Measurements from ENCODE around the gene LMTK3. TPM values are rescaled to one million over a fixed set of nuclear protein-coding genes. Genes with fewer than 3 reads are reported as not detected.

The LMTK3 gene
- polyA plus RNA-seq, 1 donor from 2014 or later, result 8.1 TPM

DNA sequence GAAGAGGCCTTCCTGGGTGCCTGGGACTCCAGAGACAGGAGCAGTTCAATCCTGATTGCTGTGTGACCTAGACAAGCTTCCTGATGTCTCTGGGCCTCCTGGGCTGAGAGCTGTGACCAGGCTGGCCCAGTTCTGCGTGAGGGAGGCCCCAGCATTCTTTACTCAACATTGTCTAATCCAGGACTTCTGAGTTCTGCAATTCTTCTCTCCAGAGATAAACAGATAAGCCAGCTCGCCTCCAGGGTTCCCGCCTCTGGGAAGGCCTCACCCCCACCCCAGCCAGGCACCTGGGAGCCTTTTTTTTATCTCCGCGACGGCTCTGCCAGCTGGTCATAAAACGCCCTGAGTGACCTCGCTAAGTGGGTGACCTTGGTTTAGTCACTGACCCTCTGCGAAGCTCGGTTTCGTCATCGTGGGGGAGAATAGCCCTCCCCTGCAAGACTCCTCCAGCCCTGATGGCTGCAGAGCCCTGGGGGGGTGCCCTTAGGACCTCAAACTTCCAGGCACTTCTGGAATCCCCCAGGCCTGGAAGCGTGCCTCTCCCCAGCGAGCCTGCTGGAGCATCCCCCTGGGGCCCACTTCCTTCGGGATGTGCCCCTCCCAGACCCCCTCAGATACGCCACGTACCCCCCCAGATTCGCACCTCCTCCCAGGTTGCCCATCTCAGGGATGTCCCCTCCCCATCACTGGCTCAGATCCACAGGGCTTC is 42.2 kb upstream of the LMTK3 start:
- Histone ChIP-seq H3K4me3 (ENCODE audit: low read length) (no peak overlapping the region), H3K36me3 (ENCODE audit: insufficient read depth, low read length) (no peaks in the 10 kb centered on the region)

DNA sequence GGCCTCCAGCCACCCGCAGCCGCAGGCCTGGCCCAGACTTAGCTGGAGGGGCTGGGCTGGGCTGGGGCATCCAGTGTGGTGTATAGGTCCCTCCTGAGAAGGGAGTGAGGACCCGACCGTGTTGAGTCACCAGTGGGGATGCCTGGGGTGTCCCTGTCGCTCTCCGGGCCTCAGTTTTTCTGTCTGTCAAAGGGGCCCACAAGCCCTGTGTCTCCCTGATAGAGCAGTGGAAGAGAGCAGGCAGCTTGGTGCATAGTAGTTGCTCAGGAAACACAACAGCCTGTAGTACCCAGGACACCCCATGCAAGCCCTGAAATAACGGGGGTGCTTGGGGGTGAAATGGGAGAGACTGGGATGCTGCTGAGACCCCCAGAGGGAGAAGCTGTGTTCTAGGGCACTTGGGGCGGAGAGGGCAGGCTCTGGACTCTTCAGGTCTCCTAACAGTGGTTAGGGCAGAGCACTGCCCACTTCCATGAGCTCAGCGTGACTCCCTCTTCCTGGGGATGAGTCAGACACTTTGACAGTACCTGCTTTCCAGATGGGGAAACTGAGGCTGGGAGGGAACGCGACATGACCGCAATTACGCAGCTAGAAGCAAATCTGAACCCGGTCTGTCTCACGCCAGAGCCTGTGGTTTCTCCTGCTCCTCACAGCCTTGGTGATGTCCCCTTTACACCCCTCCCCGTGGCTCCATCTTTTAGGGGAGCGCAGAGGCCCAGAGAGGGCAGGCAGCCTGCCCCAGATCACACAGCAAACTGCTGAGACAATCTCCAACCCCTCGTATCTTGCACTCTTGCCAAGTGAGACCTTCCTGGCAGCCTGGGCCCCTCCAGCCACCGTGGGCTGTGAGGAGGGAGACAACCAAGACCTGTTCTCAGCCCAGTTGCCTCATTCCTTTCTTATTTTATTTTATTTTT is 41.0 kb upstream of the LMTK3 start:
- Histone ChIP-seq H3F3A (ENCODE audit: insufficient read depth, low read length, poor library complexity, severe bottlenecking) (no peaks in the 10 kb centered on the region), H2AFZ (ENCODE audit: low read depth, low read length) (no peak overlapping the region), H3K9ac (ENCODE audit: low read length) (no peak overlapping the region), H3K27me3 (ENCODE audit: insufficient read depth, low read depth, low read length) (no peaks in the 10 kb centered on the region), H3K79me2 (replicated peaks; ENCODE audit: insufficient read depth, low read length) (no peaks in the 10 kb centered on the region), H3K4me2 (ENCODE audit: low read length) (no peak overlapping the region), H3K36me3 (ENCODE audit: insufficient read depth, low read length) (no peaks in the 10 kb centered on the region), H4K20me1 (ENCODE audit: insufficient read depth) (no peaks in the 10 kb centered on the region), H3K27ac (ENCODE audit: low read length) (no peak overlapping the region), H3K4me3 (ENCODE audit: low read length) (no peak overlapping the region), H3K9me2 (ENCODE audit: insufficient read depth, low read length) (no peaks in the 10 kb centered on the region), H3K9me3 (ENCODE audit: low read length) (no peaks in the 10 kb centered on the region)
- TF ChIP-seq SMC3 (conservative IDR thresholded peaks at IDR 0.05; ENCODE audit: poor library complexity) (no peak), RAD21 (conservative IDR thresholded peaks at IDR 0.05) (no peak), MXI1 (conservative IDR thresholded peaks at IDR 0.05; ENCODE audit: poor library complexity, severe bottlenecking) (no peak), POLR2AphosphoS5 (IDR thresholded peaks at IDR 0.05) (no peak), TAF1 (IDR thresholded peaks at IDR 0.05; ENCODE audit: low read depth) (no peak), EZH2 (IDR thresholded peaks at IDR 0.05; ENCODE audit: borderline replicate concordance, insufficient read depth, low read length, poor library complexity, severe bottlenecking) (no peak), EP300 (conservative IDR thresholded peaks at IDR 0.05; ENCODE audit: poor library complexity, severe bottlenecking) (no peak)
- TF ChIP-seq, protein P1, sequence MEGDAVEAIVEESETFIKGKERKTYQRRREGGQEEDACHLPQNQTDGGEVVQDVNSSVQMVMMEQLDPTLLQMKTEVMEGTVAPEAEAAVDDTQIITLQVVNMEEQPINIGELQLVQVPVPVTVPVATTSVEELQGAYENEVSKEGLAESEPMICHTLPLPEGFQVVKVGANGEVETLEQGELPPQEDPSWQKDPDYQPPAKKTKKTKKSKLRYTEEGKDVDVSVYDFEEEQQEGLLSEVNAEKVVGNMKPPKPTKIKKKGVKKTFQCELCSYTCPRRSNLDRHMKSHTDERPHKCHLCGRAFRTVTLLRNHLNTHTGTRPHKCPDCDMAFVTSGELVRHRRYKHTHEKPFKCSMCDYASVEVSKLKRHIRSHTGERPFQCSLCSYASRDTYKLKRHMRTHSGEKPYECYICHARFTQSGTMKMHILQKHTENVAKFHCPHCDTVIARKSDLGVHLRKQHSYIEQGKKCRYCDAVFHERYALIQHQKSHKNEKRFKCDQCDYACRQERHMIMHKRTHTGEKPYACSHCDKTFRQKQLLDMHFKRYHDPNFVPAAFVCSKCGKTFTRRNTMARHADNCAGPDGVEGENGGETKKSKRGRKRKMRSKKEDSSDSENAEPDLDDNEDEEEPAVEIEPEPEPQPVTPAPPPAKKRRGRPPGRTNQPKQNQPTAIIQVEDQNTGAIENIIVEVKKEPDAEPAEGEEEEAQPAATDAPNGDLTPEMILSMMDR (IDR thresholded peaks at IDR 0.05; ENCODE audit: poor library complexity, severe bottlenecking), result no peak
- TF ChIP-seq, protein P2, sequence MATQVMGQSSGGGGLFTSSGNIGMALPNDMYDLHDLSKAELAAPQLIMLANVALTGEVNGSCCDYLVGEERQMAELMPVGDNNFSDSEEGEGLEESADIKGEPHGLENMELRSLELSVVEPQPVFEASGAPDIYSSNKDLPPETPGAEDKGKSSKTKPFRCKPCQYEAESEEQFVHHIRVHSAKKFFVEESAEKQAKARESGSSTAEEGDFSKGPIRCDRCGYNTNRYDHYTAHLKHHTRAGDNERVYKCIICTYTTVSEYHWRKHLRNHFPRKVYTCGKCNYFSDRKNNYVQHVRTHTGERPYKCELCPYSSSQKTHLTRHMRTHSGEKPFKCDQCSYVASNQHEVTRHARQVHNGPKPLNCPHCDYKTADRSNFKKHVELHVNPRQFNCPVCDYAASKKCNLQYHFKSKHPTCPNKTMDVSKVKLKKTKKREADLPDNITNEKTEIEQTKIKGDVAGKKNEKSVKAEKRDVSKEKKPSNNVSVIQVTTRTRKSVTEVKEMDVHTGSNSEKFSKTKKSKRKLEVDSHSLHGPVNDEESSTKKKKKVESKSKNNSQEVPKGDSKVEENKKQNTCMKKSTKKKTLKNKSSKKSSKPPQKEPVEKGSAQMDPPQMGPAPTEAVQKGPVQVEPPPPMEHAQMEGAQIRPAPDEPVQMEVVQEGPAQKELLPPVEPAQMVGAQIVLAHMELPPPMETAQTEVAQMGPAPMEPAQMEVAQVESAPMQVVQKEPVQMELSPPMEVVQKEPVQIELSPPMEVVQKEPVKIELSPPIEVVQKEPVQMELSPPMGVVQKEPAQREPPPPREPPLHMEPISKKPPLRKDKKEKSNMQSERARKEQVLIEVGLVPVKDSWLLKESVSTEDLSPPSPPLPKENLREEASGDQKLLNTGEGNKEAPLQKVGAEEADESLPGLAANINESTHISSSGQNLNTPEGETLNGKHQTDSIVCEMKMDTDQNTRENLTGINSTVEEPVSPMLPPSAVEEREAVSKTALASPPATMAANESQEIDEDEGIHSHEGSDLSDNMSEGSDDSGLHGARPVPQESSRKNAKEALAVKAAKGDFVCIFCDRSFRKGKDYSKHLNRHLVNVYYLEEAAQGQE (IDR thresholded peaks at IDR 0.05; ENCODE audit: borderline replicate concordance), result no peak

More for the DNA sequence above, 42.2 kb upstream of the LMTK3 start:
- Histone ChIP-seq H3K27me3 (ENCODE audit: insufficient read depth, low read depth, low read length) (no peaks in the 10 kb centered on the region), H3K9me2 (ENCODE audit: insufficient read depth, low read length) (no peaks in the 10 kb centered on the region), H3K79me2 (replicated peaks; ENCODE audit: insufficient read depth, low read length) (no peaks in the 10 kb centered on the region), H3K27ac (ENCODE audit: low read length) (no peak overlapping the region), H3K9ac (ENCODE audit: low read length) (no peak overlapping the region), H2AFZ (ENCODE audit: low read depth, low read length) (no peak overlapping the region), H4K20me1 (ENCODE audit: insufficient read depth) (no peaks in the 10 kb centered on the region), H3K4me2 (ENCODE audit: low read length) (no peak overlapping the region), H3F3A (ENCODE audit: insufficient read depth, low read length, poor library complexity, severe bottlenecking) (no peaks in the 10 kb centered on the region), H3K9me3 (ENCODE audit: low read length) (no peaks in the 10 kb centered on the region)
- no peak for TF ChIP-seq MXI1 (conservative IDR thresholded peaks at IDR 0.05; ENCODE audit: poor library complexity, severe bottlenecking)
